ENCODE measurements around the gene PM20D2. TPM values are rescaled to one million over a fixed set of nuclear protein-coding genes. Genes with fewer than 3 reads are reported as not detected.

The PM20D2 gene
- total and polyA plus RNA-seq, 2 of the 13 experiments (the other 11 are each of a cell fraction or from before 2014, with no cell fraction given) = 13.3 to 26.3 TPM

- no peaks in the 10 kb centered on the region for H3K4me1 ChIP-seq (ENCODE audit: insufficient read depth, low read length)
- intact Hi-C loops (cut with micrococcal nuclease; ENCODE audit: unreplicated experiment) (no loop called here), in situ Hi-C loops (cut with HindIII; ENCODE audit: extremely low pct_ligation_motif_present, low pct_unique_long_range_greater_than_20kb) (no loop called here)
- no peak overlapping the region for H3K4me2 ChIP-seq (ENCODE audit: low read depth, low read length)
- no peak for FAIRE-seq
- ChIA-PET CTCF (ENCODE audit: low intra/inter-chr PET ratio, low total read pairs) (no interaction called here), POLR2A (no interaction called here)
- no peaks in the 10 kb centered on the region for H3K36me3 ChIP-seq (replicated peaks in 1 of 2; ENCODE audit: control insufficient read depth in 1 of 2, insufficient read depth in 2 of 2, low read length in 2 of 2)
- no peaks in the 10 kb centered on the region for H4K20me1 ChIP-seq (ENCODE audit: insufficient read depth, low read length)
- H3K9ac ChIP-seq (ENCODE audit: insufficient read depth, low read depth, low read length) = no peak overlapping the region
- H3K27me3 ChIP-seq (ENCODE audit: control insufficient read depth in 1 of 2, insufficient read depth in 2 of 2, low read length in 2 of 2) = no peaks in the 10 kb centered on the region
- no peaks in the 10 kb centered on the region for H3K79me2 ChIP-seq (ENCODE audit: insufficient read depth, low read length)
- H3K4me3 ChIP-seq (replicated peaks in 1 of 3; ENCODE audit: insufficient read depth in 1 of 3, low read depth in 2 of 3, low read length in 3 of 3) = no peak overlapping the region
- H2AFZ ChIP-seq (ENCODE audit: low read length) = no peak overlapping the region
- no TSS peak for BruUV-seq (replicated peaks)
- H3K27ac ChIP-seq (ENCODE audit: extremely low read length, insufficient read depth, low read length) = no peak overlapping the region
- no peaks in the 10 kb centered on the region for H3K9me3 ChIP-seq (ENCODE audit: low read length)
- no peak for ATAC-seq
- no peak for DNase-seq (ENCODE audit: low spot score)
- 59% methylated on average over 6 of the region's 6 CpGs for WGBS (ENCODE audit: low lambda C conversion rate)
- TF ChIP-seq PAF1 (CRISPR knock-in tag; IDR thresholded peaks at IDR 0.05) (no peak), THYN1 (CRISPR knock-in tag; IDR thresholded peaks at IDR 0.05; ENCODE audit: borderline replicate concordance, low read depth) (no peak), ZBTB40 (IDR thresholded peaks at IDR 0.05) (no peak), ZBTB40 (CRISPR knock-in tag; IDR thresholded peaks at IDR 0.05) (no peak), HES4 (CRISPR knock-in tag; IDR thresholded peaks at IDR 0.05; ENCODE audit: borderline replicate concordance) (no peak), NFYB (CRISPR knock-in tag; IDR thresholded peaks at IDR 0.05) (no peak), ZNF20 (CRISPR knock-in tag; IDR thresholded peaks at IDR 0.05) (no peak), GATA4 (IDR thresholded peaks at IDR 0.05; ENCODE audit: borderline replicate concordance, low read depth) (no peak), BRF2 (CRISPR knock-in tag; IDR thresholded peaks at IDR 0.05) (no peak), ZNF576 (CRISPR knock-in tag; IDR thresholded peaks at IDR 0.05) (no peak), TAF15 (IDR thresholded peaks at IDR 0.05; ENCODE audit: low read depth, low read length, poor library complexity, severe bottlenecking) (no peak), POLR2A (IDR thresholded peaks at IDR 0.05; ENCODE audit: insufficient read depth in 1 of 2, low read depth in 2 of 2, low read length in 2 of 2) (no peak), ZNF713 (CRISPR knock-in tag; IDR thresholded peaks at IDR 0.05) (no peak), MEF2D (CRISPR knock-in tag; IDR thresholded peaks at IDR 0.05) (no peak), ZNF616 (CRISPR knock-in tag; IDR thresholded peaks at IDR 0.05; ENCODE audit: low read depth) (no peak), HDAC1 (CRISPR knock-in tag; IDR thresholded peaks at IDR 0.05) (no peak), RFXAP (CRISPR knock-in tag; IDR thresholded peaks at IDR 0.05; ENCODE audit: borderline replicate concordance) (no peak)
Observed at GRCh38 chr6:89209457-89209856, 63.6 kb downstream of the PM20D2 start.

Data from HepG2 (cell line).